Measurements from ENCODE around the gene MFAP2.

DNA sequence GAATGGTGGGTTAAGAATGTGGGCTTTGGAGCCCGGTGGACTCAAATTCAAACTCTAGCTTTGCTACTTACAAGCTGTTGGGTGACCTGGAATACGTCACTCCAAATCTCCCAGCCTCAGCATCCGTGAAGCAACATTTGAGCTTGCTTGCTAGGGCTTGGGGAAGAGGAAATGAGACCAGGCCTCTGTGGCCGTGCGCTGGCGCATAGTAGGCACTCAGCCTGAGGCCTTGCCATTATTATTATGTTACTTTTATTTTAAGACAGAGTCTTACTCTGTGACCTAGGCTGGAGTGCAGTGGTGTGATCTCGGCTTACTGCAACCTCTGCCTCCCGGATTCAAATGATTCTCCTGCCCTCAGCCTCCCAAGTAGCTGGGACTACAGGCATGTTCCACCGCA is 12.3 kb upstream of the MFAP2 start:
- TF ChIP-seq, protein P1, sequence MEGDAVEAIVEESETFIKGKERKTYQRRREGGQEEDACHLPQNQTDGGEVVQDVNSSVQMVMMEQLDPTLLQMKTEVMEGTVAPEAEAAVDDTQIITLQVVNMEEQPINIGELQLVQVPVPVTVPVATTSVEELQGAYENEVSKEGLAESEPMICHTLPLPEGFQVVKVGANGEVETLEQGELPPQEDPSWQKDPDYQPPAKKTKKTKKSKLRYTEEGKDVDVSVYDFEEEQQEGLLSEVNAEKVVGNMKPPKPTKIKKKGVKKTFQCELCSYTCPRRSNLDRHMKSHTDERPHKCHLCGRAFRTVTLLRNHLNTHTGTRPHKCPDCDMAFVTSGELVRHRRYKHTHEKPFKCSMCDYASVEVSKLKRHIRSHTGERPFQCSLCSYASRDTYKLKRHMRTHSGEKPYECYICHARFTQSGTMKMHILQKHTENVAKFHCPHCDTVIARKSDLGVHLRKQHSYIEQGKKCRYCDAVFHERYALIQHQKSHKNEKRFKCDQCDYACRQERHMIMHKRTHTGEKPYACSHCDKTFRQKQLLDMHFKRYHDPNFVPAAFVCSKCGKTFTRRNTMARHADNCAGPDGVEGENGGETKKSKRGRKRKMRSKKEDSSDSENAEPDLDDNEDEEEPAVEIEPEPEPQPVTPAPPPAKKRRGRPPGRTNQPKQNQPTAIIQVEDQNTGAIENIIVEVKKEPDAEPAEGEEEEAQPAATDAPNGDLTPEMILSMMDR (IDR thresholded peaks at IDR 0.05) = no peak
- TF ChIP-seq POLR2A (IDR thresholded peaks at IDR 0.05) = no peak
